Measurements from ENCODE around the gene AQP5. TPM values are rescaled to one million over a fixed set of nuclear protein-coding genes. Genes with fewer than 3 reads are reported as not detected.
A peak's percentile ranks its signal among the peaks of the same experiment; 100 is the strongest.

AQP5 gene
- total and polyA plus RNA-seq, 2 donors (not counting 3 experiments of a cell fraction or from before 2014, with no cell fraction given): 0.95 to 2.3 TPM

- Histone ChIP-seq H3K79me2 (ENCODE audit: control insufficient read depth, insufficient read depth, low read length) (no peaks in the 10 kb centered on the region), H3K27ac (ENCODE audit: insufficient read depth, low read depth, low read length) (no peak overlapping the region), H3K9me3 (replicated peaks; ENCODE audit: control insufficient read depth, insufficient read depth, low read length) (no peaks in the 10 kb centered on the region), H3K4me3 (replicated peaks in 1 of 3; ENCODE audit: insufficient read depth in 1 of 3, low read depth in 1 of 3, low read length in 3 of 3) (no peak overlapping the region), H3K27me3 (ENCODE audit: control insufficient read depth in 2 of 2, insufficient read depth in 2 of 2, low read length in 2 of 2) (no peaks in the 10 kb centered on the region), H3K4me2 (ENCODE audit: insufficient read depth, low read length) (no peak overlapping the region), H3K36me3 (ENCODE audit: control insufficient read depth in 2 of 2, extremely low read depth in 1 of 2, insufficient read depth in 2 of 2, low read length in 2 of 2) (no peaks in the 10 kb centered on the region), H4K20me1 (replicated peaks; ENCODE audit: control insufficient read depth, extremely low read depth, insufficient read depth, low read length) (no peaks in the 10 kb centered on the region), H3K9ac (replicated peaks; ENCODE audit: extremely low read depth, insufficient read depth, low read length) (no peak overlapping the region), H2AFZ (ENCODE audit: low read depth, low read length) (no peak overlapping the region), H3K4me1 (ENCODE audit: control insufficient read depth, extremely low read depth, insufficient read depth, low read length) (peaks cover 6% of the 10 kb centered on the region), H3K9me1 (replicated peaks; ENCODE audit: control insufficient read depth, extremely low read depth, insufficient read depth, low read length) (no peaks in the 10 kb centered on the region)
- no TSS peak for BruUV-seq (replicated peaks)
- FAIRE-seq (no peak), DNase-seq (ENCODE audit: low read depth, low spot score) (no peak)
- dilution Hi-C loops (cut with MboI; ENCODE audit: extremely low pct_ligation_motif_present, low sequenced_read_pairs) (no loop called here), intact Hi-C loops (cut with micrococcal nuclease) (no loop called here)
- TF ChIP-seq JUN (IDR thresholded peaks at IDR 0.05; ENCODE audit: borderline replicate concordance, insufficient read depth, insufficient read length, low read depth) (no peak), POLR2AphosphoS5 (IDR thresholded peaks at IDR 0.05; ENCODE audit: insufficient read depth, low read depth, low read length) (no peak), MYC (IDR thresholded peaks at IDR 0.05; ENCODE audit: low read depth, low read length) (no peak), MAX (IDR thresholded peaks at IDR 0.05; ENCODE audit: insufficient read depth, insufficient read length) (peak; percentile 22), EZH2 (IDR thresholded peaks at IDR 0.05; ENCODE audit: borderline replicate concordance, low read depth, low read length, severe bottlenecking) (no peak), FOS (IDR thresholded peaks at IDR 0.05; ENCODE audit: borderline replicate concordance, insufficient read depth, low read length) (no peak), POLR2A (IDR thresholded peaks at IDR 0.05; ENCODE audit: low read depth, low read length) (no peak)
- TF ChIP-seq, protein P1, sequence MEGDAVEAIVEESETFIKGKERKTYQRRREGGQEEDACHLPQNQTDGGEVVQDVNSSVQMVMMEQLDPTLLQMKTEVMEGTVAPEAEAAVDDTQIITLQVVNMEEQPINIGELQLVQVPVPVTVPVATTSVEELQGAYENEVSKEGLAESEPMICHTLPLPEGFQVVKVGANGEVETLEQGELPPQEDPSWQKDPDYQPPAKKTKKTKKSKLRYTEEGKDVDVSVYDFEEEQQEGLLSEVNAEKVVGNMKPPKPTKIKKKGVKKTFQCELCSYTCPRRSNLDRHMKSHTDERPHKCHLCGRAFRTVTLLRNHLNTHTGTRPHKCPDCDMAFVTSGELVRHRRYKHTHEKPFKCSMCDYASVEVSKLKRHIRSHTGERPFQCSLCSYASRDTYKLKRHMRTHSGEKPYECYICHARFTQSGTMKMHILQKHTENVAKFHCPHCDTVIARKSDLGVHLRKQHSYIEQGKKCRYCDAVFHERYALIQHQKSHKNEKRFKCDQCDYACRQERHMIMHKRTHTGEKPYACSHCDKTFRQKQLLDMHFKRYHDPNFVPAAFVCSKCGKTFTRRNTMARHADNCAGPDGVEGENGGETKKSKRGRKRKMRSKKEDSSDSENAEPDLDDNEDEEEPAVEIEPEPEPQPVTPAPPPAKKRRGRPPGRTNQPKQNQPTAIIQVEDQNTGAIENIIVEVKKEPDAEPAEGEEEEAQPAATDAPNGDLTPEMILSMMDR (IDR thresholded peaks at IDR 0.05; ENCODE audit: extremely low read depth in 1 of 2, insufficient read depth in 1 of 2, low read depth in 1 of 2, low read length in 2 of 2): no peak
- CTCF ChIA-PET: no interaction called here
- POLR2A ChIA-PET: no interaction called here
Measured at GRCh38 chr12:49925433-49926204, 36.1 kb upstream of the AQP5 start.

Data from endothelial cell of umbilical vein (primary cell).